ENCODE measurements around the gene TRPM3.

TRPM3 gene

GRCh38 chr9:70569070-70569772 lies 552.2 kb downstream of the TRPM3 start:
- TF ChIP-seq CTCF (IDR thresholded peaks at IDR 0.05; ENCODE audit: low read depth, low read length): no peak

GRCh38 chr9:70567511-70567910 lies 553.9 kb downstream of the TRPM3 start:
- no peak for TF ChIP-seq CTCF (IDR thresholded peaks at IDR 0.05; ENCODE audit: low read depth, low read length)
- H3K4me3 ChIP-seq (ENCODE audit: low read depth, low read length): no peak overlapping the region

More at GRCh38 chr9:70569070-70569772, 552.2 kb downstream of the TRPM3 start:
- no peak overlapping the region for H3K4me3 ChIP-seq (ENCODE audit: low read depth, low read length)

- no peak overlapping the region for H3K4me3 ChIP-seq (ENCODE audit: low read depth, low read length)
- TF ChIP-seq CTCF (IDR thresholded peaks at IDR 0.05; ENCODE audit: low read depth, low read length): no peak
Observed at GRCh38 chr9:70566751-70567150, 554.7 kb downstream of the TRPM3 start.

GRCh38 chr9:70566066-70566465 lies 555.4 kb downstream of the TRPM3 start:
- TF ChIP-seq CTCF (IDR thresholded peaks at IDR 0.05; ENCODE audit: low read depth, low read length): no peak
- no peak overlapping the region for H3K4me3 ChIP-seq (ENCODE audit: low read depth, low read length)

- H3K4me3 ChIP-seq (ENCODE audit: low read depth, low read length): no peak overlapping the region
- TF ChIP-seq CTCF (IDR thresholded peaks at IDR 0.05; ENCODE audit: low read depth, low read length): no peak
Observed at GRCh38 chr9:70564468-70565335, 556.7 kb downstream of the TRPM3 start.

- H3K4me3 ChIP-seq (ENCODE audit: low read depth, low read length): no peak overlapping the region
Observed at GRCh38 chr9:70563431-70564204, 557.8 kb downstream of the TRPM3 start.

More at GRCh38 chr9:70563431-70564204, 557.8 kb downstream of the TRPM3 start:
- TF ChIP-seq CTCF (IDR thresholded peaks at IDR 0.05; ENCODE audit: low read depth, low read length): no peak

Data from WI38 (cell line).